HEK293T (cell line): ENCODE data around the gene PSMD6.

Experiments used
- BHLHE40 ChIP-seq: fragments of 450-650 bp; IDR thresholded peaks from 2 replicates; pipeline ENCODE4 v1.6.1; 2016; ENCODE audit warnings: mild to moderate bottlenecking, moderate library complexity, borderline replicate concordance
- CTBP1 ChIP-seq: fragments of 450-650 bp; IDR thresholded peaks from 2 replicates; pipeline ENCODE4 v1.6.1; 2016; ENCODE audit warnings: borderline replicate concordance
- ELF4 ChIP-seq: fragments of 450-650 bp; IDR thresholded peaks from 2 replicates; pipeline ENCODE4 v1.6.1; 2017; ENCODE audit warnings: antibody characterized with exemption
- FOXM1 ChIP-seq: fragments of 450-650 bp; IDR thresholded peaks from 2 replicates; pipeline ENCODE4 v1.6.1; 2017; ENCODE audit warnings: mild to moderate bottlenecking, borderline replicate concordance
- HDGF ChIP-seq: fragments of 450-650 bp; IDR thresholded peaks from 2 replicates; pipeline ENCODE4 v1.6.1; 2017; ENCODE audit warnings: antibody characterized with exemption, borderline replicate concordance
- NFRKB ChIP-seq: fragments of 450-650 bp; IDR thresholded peaks from 2 replicates; pipeline ENCODE4 v1.6.1; 2016; ENCODE audit warnings: mild to moderate bottlenecking, moderate library complexity
- PKNOX1 ChIP-seq: fragments of 450-650 bp; IDR thresholded peaks from 2 replicates; pipeline ENCODE4 v1.6.1; 2016
- SP1 ChIP-seq: fragments of 450-650 bp; IDR thresholded peaks from 2 replicates; pipeline ENCODE4 v1.6.1; 2017
- SUZ12 ChIP-seq: fragments of 450-650 bp; IDR thresholded peaks from 2 replicates; pipeline ENCODE4 v1.6.1; 2016; ENCODE audit warnings: mild to moderate bottlenecking
- TARDBP ChIP-seq: fragments of 450-650 bp; IDR thresholded peaks from 2 replicates; pipeline ENCODE4 v1.6.1; 2016
- ZNF384 ChIP-seq: fragments of 450-650 bp; IDR thresholded peaks from 2 replicates; pipeline ENCODE4 v1.6.1; 2016

DNA sequence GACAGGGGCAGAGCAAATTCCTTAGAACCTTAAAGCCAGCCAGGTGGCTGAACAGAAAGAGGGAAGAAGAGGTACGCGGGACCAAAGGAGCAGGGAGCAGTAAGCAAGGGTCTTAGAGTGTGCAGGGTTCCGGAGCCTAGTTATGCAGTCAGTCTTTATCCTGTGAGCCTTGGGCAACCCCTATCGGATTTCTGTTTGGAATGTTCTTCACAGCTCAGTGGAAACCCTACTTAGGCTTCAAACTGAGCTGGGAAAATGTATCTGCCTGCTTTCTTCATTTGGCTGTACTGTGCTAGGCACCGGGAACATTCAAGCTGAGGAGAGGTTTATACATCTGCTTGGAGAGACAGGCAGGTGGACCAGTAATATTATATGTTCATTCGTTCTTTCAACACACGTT is 37.1 kb downstream of the PSMD6 start:
- TF ChIP-seq ZNF384, result no peak
- no peak for TF ChIP-seq ELF4
- TF ChIP-seq SUZ12, result no peak
- TF ChIP-seq FOXM1, result no peak
- no peak for TF ChIP-seq BHLHE40
- no peak for TF ChIP-seq CTBP1
- no peak for TF ChIP-seq SP1
- no peak for TF ChIP-seq PKNOX1
- TF ChIP-seq NFRKB, result no peak
- TF ChIP-seq TARDBP, result no peak
- no peak for TF ChIP-seq HDGF
